Karpas-422 (cell line): Measurements from ENCODE around the gene ITPR2. TPM values are rescaled to one million over a fixed set of nuclear protein-coding genes. Genes with fewer than 3 reads are reported as not detected.
"Not testable (repeated sequence)": the region's sequence is repeated elsewhere in the genome, so short reads cannot be mapped to it uniquely, and the experiment has no call there.

Experiments used
- DNase-seq: peaks from one replicate; pipeline ENCODE4 v3.0.0-alpha.2; 2015
- H2AFZ ChIP-seq: fragments of 200-600 bp; sonication (generic); 2 replicates; pipeline ENCODE4 v1.6.1; 2014; ENCODE audit warnings: antibody characterized with exemption, low read length, mixed read lengths
- H3K27ac ChIP-seq: fragments of 200-600 bp; sonication (generic); 2 replicates; pipeline ENCODE4 v1.5.1; 2014; ENCODE audit warnings: mild to moderate bottlenecking, low read length, moderate library complexity
- H3K27me3 ChIP-seq: fragments of 200-600 bp; sonication (generic); 2 replicates; pipeline ENCODE4 v1.6.1; 2014; ENCODE audit warnings: low read length, mixed read lengths
- H3K36me3 ChIP-seq: fragments of 200-600 bp; sonication (generic); 2 replicates; pipeline ENCODE4 v1.6.1; 2014; ENCODE audit warnings: low read length, mixed read lengths; ENCODE audit not compliant: insufficient read depth
- H3K4me1 ChIP-seq: fragments of 200-600 bp; sonication (generic); 2 replicates; pipeline ENCODE4 v1.6.1; 2014; ENCODE audit warnings: mild to moderate bottlenecking, low read length, mixed read lengths
- H3K4me2 ChIP-seq: fragments of 200-600 bp; sonication (generic); 2 replicates; pipeline ENCODE4 v1.6.1; 2014; ENCODE audit warnings: low read length, low read depth, mild to moderate bottlenecking; ENCODE audit not compliant: poor library complexity, severe bottlenecking
- H3K4me3 ChIP-seq: fragments of 200-600 bp; sonication (generic); 2 replicates; pipeline ENCODE4 v1.5.1; 2014; ENCODE audit warnings: mild to moderate bottlenecking, antibody characterized with exemption, low read length, mixed read lengths
- H3K79me2 ChIP-seq: fragments of 200-600 bp; sonication (generic); 2 replicates; pipeline ENCODE4 v1.6.1; 2014; ENCODE audit warnings: mild to moderate bottlenecking, low read length, mixed read lengths
- H3K9ac ChIP-seq: fragments of 200-600 bp; sonication (generic); 2 replicates; pipeline ENCODE4 v1.6.0; 2014; ENCODE audit warnings: low read length
- H3K9me2 ChIP-seq: fragments of 200-600 bp; sonication (generic), shearing (Covaris generic); replicated peaks from 2 replicates; pipeline ENCODE4 v1.6.0; 2014; ENCODE audit warnings: mild to moderate bottlenecking, low read length, moderate library complexity; ENCODE audit not compliant: insufficient read depth
- H3K9me3 ChIP-seq: fragments of 300-700, 200-600 bp; sonication (generic); 2 replicates; pipeline ENCODE4 v1.6.1; 2014; ENCODE audit warnings: low read length, mixed read lengths
- H4K20me1 ChIP-seq: fragments of 200-600 bp; sonication (generic); 2 replicates; pipeline ENCODE4 v1.6.1; 2014; ENCODE audit warnings: mild to moderate bottlenecking, antibody characterized with exemption, low read length, low read depth; ENCODE audit not compliant: insufficient read depth
- total RNA-seq: library from RNA; depleted of rRNA; stranded (reverse); fragments of >200 nt; shearing (Covaris generic); gene quantifications from 2 replicates; pipeline ENCODE4 v1.2.3, GENCODE V29; 2014; ENCODE audit warnings: low replicate concordance

ITPR2 gene
- total RNA-seq, 1 experiment from 2014 or later, result 128 TPM

DNA sequence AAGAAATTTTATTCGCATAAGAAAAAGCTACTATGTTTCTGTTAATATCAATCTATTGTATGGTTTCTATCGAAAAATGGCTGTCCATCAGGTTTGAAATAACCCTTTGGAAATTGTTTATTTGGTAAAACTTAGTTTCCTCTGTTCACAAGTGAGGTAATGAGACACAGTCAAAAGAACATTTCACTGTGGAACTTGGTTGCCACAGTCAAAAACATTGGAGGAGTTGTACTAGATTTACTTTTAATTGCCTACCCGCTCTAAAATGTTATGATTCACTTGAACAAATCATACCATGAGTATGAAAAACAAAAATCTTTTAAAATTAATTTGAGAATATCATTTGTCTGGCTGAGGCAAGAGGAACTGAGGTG is 46.5 kb downstream of the ITPR2 start:
- no peak overlapping the region for H3K4me3 ChIP-seq
- H3K9ac ChIP-seq, result no peak overlapping the region
- no peaks in the 10 kb centered on the region for H3K27me3 ChIP-seq
- no peaks in the 10 kb centered on the region for H4K20me1 ChIP-seq
- peaks cover 34% of the 10 kb centered on the region for H3K36me3 ChIP-seq
- no peak for DNase-seq
- H3K79me2 ChIP-seq, result peaks cover 66% of the 10 kb centered on the region
- no peak overlapping the region for H3K27ac ChIP-seq
- no peak overlapping the region for H3K4me2 ChIP-seq
- no peak overlapping the region for H2AFZ ChIP-seq
- no peaks in the 10 kb centered on the region for H3K9me2 ChIP-seq
- H3K4me1 ChIP-seq, result peaks cover 10% of the 10 kb centered on the region
- no peaks in the 10 kb centered on the region for H3K9me3 ChIP-seq

GRCh38 chr12:26783816-26784379 is 49.1 kb downstream of the ITPR2 start:
- not testable (repeated sequence) for H3K9ac ChIP-seq, H2AFZ ChIP-seq, H3K9me2 ChIP-seq, H3K4me1 ChIP-seq, H3K27me3 ChIP-seq, DNase-seq, H3K4me3 ChIP-seq, H3K9me3 ChIP-seq, H4K20me1 ChIP-seq, H3K4me2 ChIP-seq, H3K27ac ChIP-seq
- peaks cover 55% of the 10 kb centered on the region for H3K79me2 ChIP-seq
- peaks cover 22% of the 10 kb centered on the region for H3K36me3 ChIP-seq

DNA sequence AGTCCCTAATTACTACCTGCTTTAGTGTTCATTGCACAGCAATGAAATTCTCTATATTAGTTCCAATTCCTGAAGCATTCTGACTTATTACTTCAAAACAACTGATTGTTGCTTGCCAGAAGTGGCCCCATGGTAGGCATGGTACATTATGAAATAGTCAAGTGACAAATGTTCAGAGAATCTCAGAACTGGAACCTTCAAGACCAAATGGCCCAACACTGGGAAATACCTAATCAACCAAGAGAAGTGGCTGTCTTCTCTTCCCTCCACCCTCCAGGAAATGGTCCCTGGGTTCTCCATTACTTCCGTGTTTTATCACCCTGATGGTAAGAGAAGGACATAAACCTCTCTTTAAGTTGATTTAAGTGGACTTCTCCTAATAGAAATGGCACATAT is 49.9 kb downstream of the ITPR2 start:
- Histone ChIP-seq H3K4me2 (no peak overlapping the region), H3K9me3 (no peaks in the 10 kb centered on the region), H3K4me1 (peaks cover 5% of the 10 kb centered on the region; the same call in 1 of the 2 replicates), H3K9ac (no peak overlapping the region), H3K79me2 (peaks cover 55% of the 10 kb centered on the region), H3K4me3 (no peak overlapping the region), H2AFZ (no peak overlapping the region), H3K9me2 (no peaks in the 10 kb centered on the region), H3K27ac (peak overlapping the region; percentile 19; the same call in 1 of the 2 replicates), H3K27me3 (no peaks in the 10 kb centered on the region), H3K36me3 (peaks cover 14% of the 10 kb centered on the region), H4K20me1 (no peaks in the 10 kb centered on the region)
- no peak for DNase-seq

GRCh38 chr12:26782372-26783130 is 50.4 kb downstream of the ITPR2 start:
- Histone ChIP-seq H3K36me3 (peaks cover 13% of the 10 kb centered on the region), H3K4me3 (no peak overlapping the region), H3K4me1 (peaks cover 8% of the 10 kb centered on the region; the same call in 1 of the 2 replicates), H3K4me2 (no peak overlapping the region), H4K20me1 (no peaks in the 10 kb centered on the region), H3K9me3 (no peaks in the 10 kb centered on the region), H3K27me3 (no peaks in the 10 kb centered on the region), H3K79me2 (peaks cover 59% of the 10 kb centered on the region), H3K9ac (no peak overlapping the region), H3K9me2 (no peaks in the 10 kb centered on the region), H2AFZ (no peak overlapping the region), H3K27ac (no peak overlapping the region; the same call in 1 of the 2 replicates)
- no peak for DNase-seq

DNA sequence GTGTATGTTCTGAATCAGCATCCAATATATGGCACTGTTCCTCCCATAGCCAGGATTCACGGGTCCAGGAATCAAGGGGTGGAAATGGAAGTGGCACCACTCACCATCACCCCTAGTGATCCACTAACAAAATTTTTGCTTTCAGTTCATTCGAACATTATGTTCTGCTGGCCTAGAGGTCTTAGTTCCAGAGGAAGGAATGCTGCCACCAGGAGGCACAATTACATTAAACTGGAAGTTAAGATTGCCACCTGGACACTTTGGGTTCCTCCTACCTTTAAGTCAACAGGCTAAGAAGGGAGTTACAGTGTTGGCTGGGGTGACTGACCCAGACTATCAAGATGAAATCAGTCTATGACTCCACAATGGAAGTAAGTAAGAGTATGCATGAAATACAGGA is 52.3 kb downstream of the ITPR2 start:
- H3K4me1 ChIP-seq, H3K9ac ChIP-seq, H3K4me2 ChIP-seq, H3K27ac ChIP-seq, H3K27me3 ChIP-seq, H2AFZ ChIP-seq, DNase-seq, H4K20me1 ChIP-seq, H3K9me2 ChIP-seq, H3K4me3 ChIP-seq, H3K9me3 ChIP-seq: not testable (repeated sequence)
- peaks cover 12% of the 10 kb centered on the region for H3K36me3 ChIP-seq
- peaks cover 65% of the 10 kb centered on the region for H3K79me2 ChIP-seq

DNA sequence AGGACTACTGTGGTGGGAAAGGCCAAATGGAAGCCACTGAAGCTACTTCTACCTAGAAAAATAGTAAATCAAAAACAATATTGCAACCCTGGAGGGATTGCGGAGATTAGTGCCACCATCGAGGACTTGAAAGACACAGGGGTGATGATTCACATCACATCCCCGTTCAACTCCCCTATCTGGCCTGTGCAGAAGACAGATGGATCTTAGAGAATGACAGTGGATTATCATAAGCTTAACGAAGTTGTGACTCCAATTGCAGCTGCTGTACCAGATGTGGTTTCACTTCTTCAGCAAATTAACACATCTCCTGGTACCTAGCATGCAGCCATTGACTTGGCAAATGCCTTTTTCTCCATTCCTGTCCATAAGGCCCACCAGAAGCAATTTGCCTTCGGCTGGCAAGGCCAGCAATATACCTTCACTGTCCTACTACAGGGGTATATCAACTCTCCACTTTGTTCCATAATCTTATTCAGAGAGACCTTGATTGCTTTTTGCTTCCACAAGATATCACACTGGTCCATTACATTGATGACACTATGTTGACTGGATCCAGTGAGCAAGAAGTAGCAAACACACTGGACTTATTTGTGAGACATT is 54.7 kb downstream of the ITPR2 start:
- peaks cover 17% of the 10 kb centered on the region for H3K36me3 ChIP-seq
- not testable (repeated sequence) for H3K4me3 ChIP-seq, H3K4me2 ChIP-seq, DNase-seq, H3K9ac ChIP-seq, H3K9me2 ChIP-seq, H3K27me3 ChIP-seq, H4K20me1 ChIP-seq, H3K9me3 ChIP-seq, H2AFZ ChIP-seq
- peaks cover 80% of the 10 kb centered on the region for H3K79me2 ChIP-seq
- H3K27ac ChIP-seq, result peak overlapping the region; percentile 45; the same call in 1 of the 2 replicates
- peaks cover 11% of the 10 kb centered on the region; the same call in 1 of the 2 replicates for H3K4me1 ChIP-seq

GRCh38 chr12:26777236-26777635 is 55.8 kb downstream of the ITPR2 start:
- Histone ChIP-seq H3K79me2 (peaks cover 79% of the 10 kb centered on the region), H3K4me1 (peaks cover 11% of the 10 kb centered on the region; the same call in 1 of the 2 replicates), H3K4me2 (no peak overlapping the region), H3K9ac (no peak overlapping the region), H3K9me3 (no peaks in the 10 kb centered on the region), H3K9me2 (no peaks in the 10 kb centered on the region), H4K20me1 (no peaks in the 10 kb centered on the region), H2AFZ (no peak overlapping the region), H3K27me3 (no peaks in the 10 kb centered on the region), H3K36me3 (peaks cover 13% of the 10 kb centered on the region), H3K4me3 (no peak overlapping the region), H3K27ac (peak overlapping the region; percentile 45; the same call in 1 of the 2 replicates)
- DNase-seq, result no peak

DNA sequence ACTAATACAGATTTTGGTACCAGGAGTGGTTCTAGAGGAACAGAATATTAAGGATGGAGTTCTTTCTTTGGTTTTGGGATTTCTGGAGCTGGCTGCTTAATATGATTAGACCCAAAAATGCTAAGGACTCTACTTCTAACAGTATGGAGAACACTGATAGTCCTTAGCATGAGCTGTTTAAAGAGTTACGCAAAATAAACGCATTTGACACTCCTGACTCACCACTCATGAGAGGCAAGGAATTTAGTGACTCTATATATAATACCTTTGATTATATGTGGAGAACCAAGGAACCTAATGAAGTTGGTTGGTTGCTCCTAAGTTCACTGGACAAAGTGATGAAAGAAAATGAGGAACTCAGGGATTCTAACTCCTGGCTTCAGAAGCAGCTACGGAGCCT is 57.0 kb downstream of the ITPR2 start:
- not testable (repeated sequence) for H3K4me3 ChIP-seq, H3K9me3 ChIP-seq, H2AFZ ChIP-seq, DNase-seq, H3K27ac ChIP-seq, H3K9me2 ChIP-seq, H3K27me3 ChIP-seq, H3K9ac ChIP-seq, H4K20me1 ChIP-seq, H3K4me2 ChIP-seq
- Histone ChIP-seq H3K4me1 (peaks cover 11% of the 10 kb centered on the region), H3K36me3 (peaks cover 10% of the 10 kb centered on the region), H3K79me2 (peaks cover 76% of the 10 kb centered on the region)
